Neural progenitor cell (in vitro differentiated cells): ENCODE data around the gene MRPS15. TPM values are rescaled to one million over a fixed set of nuclear protein-coding genes. Genes with fewer than 3 reads are reported as not detected.
"Not testable (repeated sequence)": the region's sequence is repeated elsewhere in the genome, so short reads cannot be mapped to it uniquely, and the experiment has no call there.

Experiments used
- DNase-seq: peaks from one replicate; pipeline ENCODE4 v3.0.0-alpha.2; 2016; ENCODE audit warnings: low spot score
- H2AFZ ChIP-seq: fragments of 200-600 bp; sonication (generic); replicated peaks from 2 replicates; pipeline ENCODE4 v1.6.1; 2016; ENCODE audit warnings: antibody characterized with exemption
- H3F3A ChIP-seq: fragments of 200-600 bp; sonication (generic); 2 replicates; pipeline ENCODE4 v1.6.1; 2016; ENCODE audit warnings: antibody characterized with exemption, low read depth
- H3K27ac ChIP-seq: fragments of 200-600 bp; sonication (generic); 2 replicates; pipeline ENCODE4 v1.5.1; 2016; ENCODE audit warnings: mild to moderate bottlenecking
- H3K27me3 ChIP-seq: fragments of 200-600 bp; sonication (generic); 2 replicates; pipeline ENCODE4 v1.6.1; 2016; ENCODE audit warnings: mild to moderate bottlenecking, moderate library complexity
- H3K36me3 ChIP-seq: fragments of 200-600 bp; sonication (generic); 2 replicates; pipeline ENCODE4 v1.5.1; 2016
- H3K4me1 ChIP-seq: fragments of 200-600 bp; sonication (generic); 2 replicates; pipeline ENCODE4 v1.6.1; 2016; ENCODE audit warnings: mixed run types
- H3K4me2 ChIP-seq: fragments of 200-600 bp; sonication (generic); 2 replicates; pipeline ENCODE4 v1.6.1; 2016
- H3K4me3 ChIP-seq: fragments of 200-600 bp; sonication (generic); 2 replicates; pipeline ENCODE4 v1.5.1; 2016
- H3K79me2 ChIP-seq: fragments of 200-600 bp; sonication (generic); 2 replicates; pipeline ENCODE4 v1.6.1; 2016; ENCODE audit warnings: low read depth
- H3K9ac ChIP-seq: fragments of 200-600 bp; sonication (generic); 2 replicates; pipeline ENCODE4 v1.6.1; 2016
- H3K9me3 ChIP-seq: fragments of 200-600 bp; sonication (generic); 2 replicates; pipeline ENCODE4 v1.5.1; 2016; ENCODE audit warnings: low read depth
- H4K20me1 ChIP-seq: fragments of 200-600 bp; sonication (generic); 2 replicates; pipeline ENCODE4 v1.6.1; 2016; ENCODE audit warnings: low read depth
- H3K27ac Mint-ChIP-seq: 3 replicates; pipeline ENCODE4 v1.8.0; 2021; ENCODE audit warnings: mixed read lengths
- H3K27me3 Mint-ChIP-seq: 2 replicates; pipeline ENCODE4 v1.8.0; 2022; ENCODE audit warnings: low read depth, mild to moderate bottlenecking, inconsistent platforms, moderate library complexity, mixed read lengths; ENCODE audit not compliant: insufficient read depth
- H3K36me3 Mint-ChIP-seq: 3 replicates; pipeline ENCODE4 v1.8.0; 2021; ENCODE audit warnings: mixed read lengths
- H3K4me1 Mint-ChIP-seq: 3 replicates; pipeline ENCODE4 v1.8.0; 2021; ENCODE audit warnings: mixed read lengths
- H3K4me3 Mint-ChIP-seq: 3 replicates; pipeline ENCODE4 v1.8.0; 2021; ENCODE audit warnings: mild to moderate bottlenecking, moderate library complexity, mixed read lengths
- H3K9me3 Mint-ChIP-seq: 3 replicates; pipeline ENCODE4 v1.8.0; 2020; ENCODE audit warnings: mixed read lengths
- EZH2 ChIP-seq: fragments of 200-600 bp; sonication (generic); IDR thresholded peaks from 2 replicates; pipeline ENCODE4 v1.6.1; 2017; ENCODE audit warnings: antibody characterized with exemption, mild to moderate bottlenecking, moderate library complexity
- EZH2phosphoT487 ChIP-seq: fragments of 200-600 bp; sonication (generic); IDR thresholded peaks from 2 replicates; pipeline ENCODE4 v1.6.1; 2017; ENCODE audit warnings: antibody characterized with exemption
- total RNA-seq: library from RNA; depleted of rRNA; stranded (reverse); fragments of >200 nt; gene quantifications from 2 replicates; pipeline ENCODE4 v1.2.3, GENCODE V29; 2015; ENCODE audit warnings: low replicate concordance
- TF ChIP-seq, protein P1 (sequence below): fragments of 200-600 bp; sonication (generic); IDR thresholded peaks from 2 replicates; pipeline ENCODE4 v1.5.1; 2017; ENCODE audit warnings: antibody characterized with exemption, mild to moderate bottlenecking

MRPS15 gene
- total RNA-seq, 1 donor from 2014 or later, result 109 TPM

DNA sequence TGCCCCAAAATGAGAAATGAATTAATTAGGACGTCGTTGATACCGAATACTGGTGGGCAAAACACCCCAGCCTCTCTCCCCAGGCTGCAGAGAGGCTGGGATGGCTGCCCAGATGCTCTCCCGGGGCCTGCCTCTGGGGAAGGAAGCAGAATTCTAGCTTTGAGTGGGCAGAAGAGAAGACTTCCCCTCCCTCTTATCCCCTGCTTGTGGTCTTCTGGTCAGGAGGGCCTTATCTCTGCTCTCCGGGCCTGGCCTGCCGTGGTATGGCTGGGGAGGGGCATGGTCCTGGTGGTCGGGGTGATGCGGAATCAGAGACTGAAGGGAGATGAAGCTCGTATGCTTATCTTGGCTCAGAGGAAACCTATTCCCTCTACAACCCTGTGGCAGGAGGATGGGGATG is 28.3 kb upstream of the MRPS15 start:
- Mint-ChIP-seq H3K4me1 (no peaks in the 10 kb centered on the region), H3K36me3 (no peaks in the 10 kb centered on the region), H3K27me3 (peaks cover 5% of the 10 kb centered on the region), H3K27ac (no peak overlapping the region), H3K9me3 (no peaks in the 10 kb centered on the region), H3K4me3 (no peak overlapping the region)
- TF ChIP-seq EZH2phosphoT487 (no peak), EZH2 (no peak)
- TF ChIP-seq, protein P1, sequence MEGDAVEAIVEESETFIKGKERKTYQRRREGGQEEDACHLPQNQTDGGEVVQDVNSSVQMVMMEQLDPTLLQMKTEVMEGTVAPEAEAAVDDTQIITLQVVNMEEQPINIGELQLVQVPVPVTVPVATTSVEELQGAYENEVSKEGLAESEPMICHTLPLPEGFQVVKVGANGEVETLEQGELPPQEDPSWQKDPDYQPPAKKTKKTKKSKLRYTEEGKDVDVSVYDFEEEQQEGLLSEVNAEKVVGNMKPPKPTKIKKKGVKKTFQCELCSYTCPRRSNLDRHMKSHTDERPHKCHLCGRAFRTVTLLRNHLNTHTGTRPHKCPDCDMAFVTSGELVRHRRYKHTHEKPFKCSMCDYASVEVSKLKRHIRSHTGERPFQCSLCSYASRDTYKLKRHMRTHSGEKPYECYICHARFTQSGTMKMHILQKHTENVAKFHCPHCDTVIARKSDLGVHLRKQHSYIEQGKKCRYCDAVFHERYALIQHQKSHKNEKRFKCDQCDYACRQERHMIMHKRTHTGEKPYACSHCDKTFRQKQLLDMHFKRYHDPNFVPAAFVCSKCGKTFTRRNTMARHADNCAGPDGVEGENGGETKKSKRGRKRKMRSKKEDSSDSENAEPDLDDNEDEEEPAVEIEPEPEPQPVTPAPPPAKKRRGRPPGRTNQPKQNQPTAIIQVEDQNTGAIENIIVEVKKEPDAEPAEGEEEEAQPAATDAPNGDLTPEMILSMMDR, result no peak
- no peaks in the 10 kb centered on the region for H3F3A ChIP-seq
- no peak overlapping the region for H3K4me2 ChIP-seq
- no peak overlapping the region for H3K4me3 ChIP-seq
- no peak overlapping the region for H3K27ac ChIP-seq
- no peak overlapping the region for H3K9ac ChIP-seq
- H3K36me3 ChIP-seq, result no peaks in the 10 kb centered on the region
- no peaks in the 10 kb centered on the region for H3K79me2 ChIP-seq
- H2AFZ ChIP-seq, result no peak overlapping the region
- no peaks in the 10 kb centered on the region for H3K4me1 ChIP-seq
- no peak for DNase-seq
- H4K20me1 ChIP-seq, result no peaks in the 10 kb centered on the region
- peaks cover 4% of the 10 kb centered on the region for H3K27me3 ChIP-seq
- no peaks in the 10 kb centered on the region for H3K9me3 ChIP-seq

DNA sequence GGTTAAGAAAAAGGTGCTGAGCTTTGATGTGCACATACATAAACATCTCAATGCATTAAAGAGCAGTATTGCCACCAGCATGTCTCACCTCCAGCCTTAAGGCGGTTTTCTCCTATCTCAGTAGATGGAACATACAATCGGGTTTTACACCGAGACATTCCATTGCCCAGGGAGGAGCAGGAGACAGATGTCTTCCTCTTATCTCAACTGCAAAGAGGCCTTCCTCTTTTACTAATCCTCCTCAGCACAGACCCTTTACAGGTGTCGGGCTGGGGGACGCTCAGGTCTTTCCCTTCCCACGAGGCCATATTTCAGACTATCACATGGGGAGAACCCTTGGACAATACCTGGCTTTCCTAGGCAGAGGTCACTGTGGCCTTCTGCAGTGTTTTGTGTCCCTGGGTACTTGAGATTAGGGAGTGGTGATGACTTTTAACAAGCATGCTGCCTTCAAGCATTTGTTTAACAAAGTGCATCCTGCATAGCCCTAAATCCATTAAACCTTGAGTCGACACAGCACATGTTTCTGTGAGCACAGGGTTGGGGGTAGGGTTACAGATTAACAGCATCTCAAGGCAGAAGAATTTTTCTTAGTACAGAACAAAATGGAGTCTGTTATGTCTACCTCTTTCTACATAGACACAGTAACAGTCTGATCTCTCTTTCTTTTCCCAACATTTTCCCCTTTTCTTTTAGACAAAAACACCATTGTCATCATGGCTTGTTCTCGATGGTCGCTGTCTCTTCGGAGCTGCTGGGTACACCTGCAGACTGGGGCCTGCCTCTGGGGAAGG is 25.3 kb upstream of the MRPS15 start:
- H3K4me1 Mint-ChIP-seq, result not testable (repeated sequence)

DNA sequence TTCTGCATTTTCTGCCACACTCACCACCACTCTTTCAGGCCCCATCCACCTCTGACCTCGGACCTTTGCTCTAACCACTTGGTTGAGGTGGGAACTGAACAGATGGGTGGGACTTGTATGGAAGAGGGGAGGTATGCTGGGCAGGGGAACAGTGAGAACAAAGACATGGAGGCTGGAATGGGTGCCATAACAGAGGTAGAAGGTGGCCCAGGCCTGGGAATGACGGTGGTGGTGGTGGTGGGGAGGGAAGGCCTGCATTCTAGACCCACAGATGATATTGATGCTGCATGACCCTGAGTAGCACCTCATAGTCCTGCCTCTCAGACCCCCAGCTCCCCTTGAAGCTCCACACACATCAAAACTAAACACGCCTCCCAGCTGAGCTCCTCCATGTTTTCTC is 23.7 kb upstream of the MRPS15 start:
- H3K4me3 Mint-ChIP-seq, result no peak overlapping the region
- H3K27me3 ChIP-seq, result no peaks in the 10 kb centered on the region
- H3K4me1 ChIP-seq, result peaks cover 2% of the 10 kb centered on the region
- TF ChIP-seq EZH2phosphoT487 (no peak), EZH2 (no peak)
- TF ChIP-seq, protein P1, result no peak
- no peaks in the 10 kb centered on the region for H3K36me3 ChIP-seq
- H3K9me3 ChIP-seq, result no peaks in the 10 kb centered on the region
- DNase-seq, result no peak
- no peaks in the 10 kb centered on the region for H3K36me3 Mint-ChIP-seq
- no peak overlapping the region for H3K27ac ChIP-seq
- no peak overlapping the region for H3K9ac ChIP-seq
- H3K27ac Mint-ChIP-seq, result peak overlapping the region; percentile 43
- H3K27me3 Mint-ChIP-seq, result peaks cover 2% of the 10 kb centered on the region
- no peaks in the 10 kb centered on the region for H3K79me2 ChIP-seq
- peaks cover 2% of the 10 kb centered on the region for H3K4me1 Mint-ChIP-seq
- no peak overlapping the region for H3K4me2 ChIP-seq
- H3K9me3 Mint-ChIP-seq, result no peaks in the 10 kb centered on the region
- no peaks in the 10 kb centered on the region for H4K20me1 ChIP-seq
- H3K4me3 ChIP-seq, result no peak overlapping the region
- peaks cover 7% of the 10 kb centered on the region for H3F3A ChIP-seq
- no peak overlapping the region for H2AFZ ChIP-seq

More for the DNA sequence above, 25.3 kb upstream of the MRPS15 start:
- not testable (repeated sequence) for H2AFZ ChIP-seq, H3K27ac ChIP-seq, H3K79me2 ChIP-seq, DNase-seq, H3K9ac ChIP-seq, H3K36me3 ChIP-seq, H3K27ac Mint-ChIP-seq, H3K27me3 ChIP-seq, H3K4me3 ChIP-seq, H3K36me3 Mint-ChIP-seq, H3K4me2 ChIP-seq, H3K4me3 Mint-ChIP-seq, H3F3A ChIP-seq, H3K4me1 ChIP-seq, H3K27me3 Mint-ChIP-seq, H3K9me3 ChIP-seq, H4K20me1 ChIP-seq, H3K9me3 Mint-ChIP-seq

DNA sequence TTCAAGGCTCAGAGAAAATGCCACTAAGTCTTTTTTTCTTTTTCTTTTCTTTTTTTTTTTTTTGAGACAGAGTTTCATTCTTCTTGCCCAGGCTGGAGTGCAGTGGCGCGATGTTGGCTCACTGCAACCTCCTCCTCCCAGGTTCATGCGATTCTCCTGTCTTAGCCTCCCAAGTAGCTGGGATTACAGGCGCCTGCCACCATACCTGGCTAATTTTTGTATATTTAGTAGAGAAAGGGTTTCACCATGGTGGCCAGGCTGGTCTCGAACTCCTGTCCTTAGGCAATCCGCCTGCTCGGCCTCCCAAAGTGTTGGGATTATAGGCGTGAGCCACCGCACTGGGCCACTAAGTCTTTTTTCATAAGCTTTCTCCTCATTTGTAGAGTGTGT is 23.1 kb upstream of the MRPS15 start:
- H3K9me3 Mint-ChIP-seq, H3K36me3 Mint-ChIP-seq, H3K9ac ChIP-seq, H3K79me2 ChIP-seq, H3K27ac Mint-ChIP-seq, H3K4me2 ChIP-seq, H3K27me3 ChIP-seq, H3K4me3 Mint-ChIP-seq, H4K20me1 ChIP-seq, H3F3A ChIP-seq, H3K4me1 Mint-ChIP-seq, H3K4me1 ChIP-seq, H3K27me3 Mint-ChIP-seq, H3K4me3 ChIP-seq, H3K9me3 ChIP-seq, H3K36me3 ChIP-seq, H3K27ac ChIP-seq, H2AFZ ChIP-seq, DNase-seq: not testable (repeated sequence)
